ENCODE measurements around the gene CPNE5.

Gene CPNE5

DNA sequence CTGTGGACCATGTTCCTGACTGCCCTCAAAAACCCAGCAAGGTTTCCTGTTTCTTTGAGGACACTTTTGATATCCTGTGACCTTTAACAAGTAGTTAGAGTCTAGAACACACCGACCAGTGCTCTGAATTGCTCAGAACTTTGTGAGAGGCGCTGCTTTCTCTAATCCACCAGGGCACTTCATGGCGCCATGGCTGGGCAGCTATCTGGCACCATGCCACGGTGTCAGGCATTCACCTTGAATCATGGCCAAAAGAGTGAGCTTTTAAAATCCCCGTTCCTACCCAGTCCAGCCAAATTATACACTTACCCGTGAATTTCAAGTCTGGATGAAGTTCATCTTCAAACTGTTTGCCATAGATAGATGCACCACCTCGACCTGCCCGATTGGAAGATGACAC, 17.0 kb upstream of the CPNE5 start:
- DNase-seq: no peak

DNA sequence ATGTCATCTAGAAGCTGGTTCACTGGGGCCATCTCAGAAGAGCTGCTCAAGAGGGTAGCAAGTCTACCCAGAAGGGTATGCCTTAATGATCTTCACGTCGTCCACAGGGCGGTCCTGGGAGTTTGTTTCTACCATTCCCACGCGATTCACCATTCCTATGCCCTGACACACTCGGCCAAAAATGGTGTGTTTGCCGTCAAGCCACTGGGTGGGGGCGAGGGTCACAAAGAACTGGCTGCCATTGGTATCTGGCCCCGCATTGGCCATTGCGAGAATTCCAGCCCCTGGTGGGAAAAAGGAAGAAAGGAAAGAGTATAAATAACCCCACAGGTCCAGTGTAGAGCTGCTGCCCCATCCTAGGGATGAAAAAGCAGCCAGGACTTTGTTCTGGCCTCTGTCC, 16.5 kb upstream of the CPNE5 start:
- no peak for DNase-seq

GRCh38 chr6:36853325-36853724, 14.1 kb upstream of the CPNE5 start:
- DNase-seq: peak; percentile 27

GRCh38 chr6:36852481-36853147, 13.4 kb upstream of the CPNE5 start:
- DNase-seq: peak; percentile 66

GRCh38 chr6:36851626-36852025, 12.4 kb upstream of the CPNE5 start:
- no peak for DNase-seq

DNA sequence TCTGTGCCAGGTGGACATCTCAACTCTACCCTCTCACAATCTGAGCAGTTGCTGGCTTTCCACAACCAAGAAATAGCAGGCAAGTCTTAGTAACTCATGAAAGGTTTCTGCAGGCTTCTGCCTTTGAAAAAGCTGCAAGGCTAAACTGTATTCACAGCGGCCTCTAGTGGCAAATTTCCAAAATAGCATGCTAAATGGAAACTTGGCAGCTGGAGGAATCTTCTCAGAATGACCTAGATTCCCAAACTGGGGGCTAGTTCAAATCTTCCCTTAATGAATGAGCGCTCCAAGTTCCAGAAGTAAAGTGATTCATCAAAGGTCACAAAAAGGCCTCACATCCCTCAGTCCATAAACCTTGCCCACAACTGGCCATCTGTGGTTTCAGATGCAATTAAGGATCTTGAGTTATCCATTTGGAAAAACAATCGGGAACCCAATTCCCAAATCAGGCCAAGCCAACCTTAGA, 11.9 kb upstream of the CPNE5 start:
- DNase-seq: peak; percentile 42

GRCh38 chr6:36850021-36850420, 10.8 kb upstream of the CPNE5 start:
- no peak for DNase-seq

- DNase-seq: no peak
Observed at GRCh38 chr6:36848658-36849441, 9.6 kb upstream of the CPNE5 start.

GRCh38 chr6:36847991-36848390, 8.7 kb upstream of the CPNE5 start:
- no peak for DNase-seq

GRCh38 chr6:36847152-36847551, 7.9 kb upstream of the CPNE5 start:
- no peak for DNase-seq

GRCh38 chr6:36845233-36845632, 6.0 kb upstream of the CPNE5 start:
- no peak for DNase-seq

- no peak for DNase-seq
Observed at GRCh38 chr6:36844232-36845170, 5.3 kb upstream of the CPNE5 start.

- no peak for DNase-seq
Observed at GRCh38 chr6:36843170-36843569, 3.9 kb upstream of the CPNE5 start.

GRCh38 chr6:36841756-36842155, 2.5 kb upstream of the CPNE5 start:
- DNase-seq: no peak

GRCh38 chr6:36840432-36841403, 1.5 kb upstream of the CPNE5 start:
- DNase-seq: no peak

DNA sequence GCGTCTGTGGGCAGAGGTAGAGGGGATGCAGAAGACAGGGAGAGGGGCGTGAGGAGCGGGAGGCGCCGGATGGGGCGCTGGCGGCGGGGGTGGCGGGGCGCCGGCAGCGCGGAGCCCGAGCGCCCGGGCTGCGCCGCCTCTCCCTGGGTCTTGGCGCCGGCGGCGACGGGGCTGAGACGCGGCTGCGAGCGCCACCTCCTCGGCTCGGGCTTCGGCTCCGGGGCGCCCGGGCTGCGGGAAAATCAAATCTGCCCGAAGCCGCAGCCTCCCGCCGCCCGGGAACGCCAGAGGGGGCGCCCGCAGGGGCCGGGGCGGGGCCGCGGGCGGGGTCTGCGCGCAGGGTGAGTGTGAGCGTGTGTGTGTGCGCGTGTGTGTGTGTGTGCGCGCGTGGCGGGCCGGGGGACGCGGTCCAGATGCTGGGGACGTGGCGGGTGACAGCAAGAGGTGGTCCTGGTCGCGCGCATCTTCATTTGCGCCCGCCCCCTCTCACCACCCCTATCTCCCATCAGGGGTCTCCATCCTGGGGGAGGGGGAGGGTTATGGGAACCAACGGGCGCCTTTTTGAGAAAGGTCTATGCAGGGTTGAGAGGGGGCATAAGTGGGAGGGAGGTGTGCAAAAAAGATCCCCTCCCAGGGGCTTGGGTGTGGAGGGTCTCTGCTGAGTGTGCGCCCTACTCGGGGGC, 646 bp upstream of the CPNE5 start:
- no peak for DNase-seq

- DNase-seq: no peak
Observed at GRCh38 chr6:36837686-36838085, 1.6 kb downstream of the CPNE5 start.

GRCh38 chr6:36837022-36837339, 2.3 kb downstream of the CPNE5 start:
- DNase-seq: no peak

GRCh38 chr6:36836111-36837021, 2.9 kb downstream of the CPNE5 start:
- DNase-seq: no peak

- DNase-seq: no peak
Observed at GRCh38 chr6:36834576-36835341, 4.5 kb downstream of the CPNE5 start.

All from T1000 (cell line).